Small intestine (tissue), 16 donors: ENCODE results near the gene MEX3C. TPM values are rescaled to one million over a fixed set of nuclear protein-coding genes. Genes with fewer than 3 reads are reported as not detected.

ENCODE experiments used
- DNase-seq, 2 donors: peaks; one replicate each; pipeline versions ENCODE4 v3.0.0 to v3.0.0-alpha.2; 2013
- FAIRE-seq: peaks from 2 replicates; lab custom pipeline; 2012; peaks lifted over from hg19 to GRCh38; lab: Jason Lieb, UNC
- H3K27ac ChIP-seq, 3 donors: one replicate each; pipeline ENCODE4 v1.5.1; 2013; ENCODE audit warnings: low read length in 2 of 3, mild to moderate bottlenecking in 2 of 3, control low read depth in 1 of 3, inconsistent platforms in 1 of 3, low read depth in 1 of 3, moderate library complexity in 1 of 3
- H3K27me3 ChIP-seq, 3 donors: one replicate each; pipeline ENCODE4 v1.6.1; 2013; ENCODE audit warnings: low read length in 3 of 3, inconsistent platforms in 1 of 3; ENCODE audit not compliant: control insufficient read depth in 3 of 3, insufficient read depth in 3 of 3
- H3K36me3 ChIP-seq, 3 donors: one replicate each; pipeline ENCODE4 v1.6.1; 2013; ENCODE audit warnings: low read length in 3 of 3, inconsistent platforms in 1 of 3, low read depth in 1 of 3, mild to moderate bottlenecking in 1 of 3, moderate library complexity in 1 of 3; ENCODE audit not compliant: control insufficient read depth in 3 of 3, insufficient read depth in 2 of 3
- H3K4me1 ChIP-seq, 3 donors: one replicate each; pipeline ENCODE4 v1.6.1; 2013; ENCODE audit warnings: low read length in 2 of 3, inconsistent platforms in 1 of 3, low read depth in 1 of 3, mild to moderate bottlenecking in 1 of 3, moderate library complexity in 1 of 3; ENCODE audit not compliant: control insufficient read depth in 3 of 3, insufficient read depth in 2 of 3
- H3K4me3 ChIP-seq, 3 donors: one replicate each; pipeline ENCODE4 v1.5.1; 2013; ENCODE audit warnings: low read length in 3 of 3, control low read depth in 1 of 3, inconsistent platforms in 1 of 3, low read depth in 1 of 3, mild to moderate bottlenecking in 1 of 3, moderate library complexity in 1 of 3
- H3K9me3 ChIP-seq, 2 donors: one replicate each; pipeline ENCODE4 v1.6.1; 2013; ENCODE audit warnings: low read depth in 1 of 2, low read length in 1 of 2; ENCODE audit not compliant: control insufficient read depth in 2 of 2, insufficient read depth in 1 of 2
- WGBS, 3 donors: extraction: QIAGEN DNeasy Blood & Tissue Kit; methylation state at CpG; one replicate each; pipeline ENCODE4 v1.1.7; 2013; 5-methylcytosine and 5-hydroxymethylcytosine counted together
- long read RNA-seq, 10 donors: transcript quantifications; one replicate each; lab custom pipeline, GENCODE V29; 2026
- polyA plus RNA-seq, 4 donors: library from polyadenylated mRNA; stranded (reverse) in 3 of 4; unstranded in 1 of 4; fragments of 200-250 nt in 3 of 4; fragments of 120-200 nt in 1 of 4; gene quantifications; one replicate each; pipeline versions ENCODE4 v1.2.1 to v1.2.3, GENCODE V29; 2013
- donor health status: healthy with polysubstance abuse.
- donor health status: control.
- donor health status: control.
- donor health status: Bipolar disorder and iron deficiency.
- donor health status: healthy.

MEX3C gene
- polyA plus RNA-seq = 10 to 100 TPM in 2 of 4 donors, 1 to 10 TPM in 2; 8.9 to 32.2 (median 14.1) TPM
- long read RNA-seq, donor 1 = 0 reads
- long read RNA-seq, donor 2 = 0 reads
- long read RNA-seq, donor 3, transcript MEX3C-201 (2 exons, 3,781 nt) = major isoform, 10 of 11 reads
- long read RNA-seq, donor 3, partial matches to known transcripts = 0 of 11 reads
- long read RNA-seq, donor 3, other reads (novel, unspliced or antisense) = 0 of 11 reads
- long read RNA-seq, donor 4 = 0 reads
- long read RNA-seq, donor 5, partial matches to known transcripts = 0 of 3 reads
- long read RNA-seq, donor 5, other reads (novel, unspliced or antisense) = 0 of 3 reads
- long read RNA-seq, donor 6, transcript MEX3C-201 (2 exons, 3,781 nt) = major isoform, 7 of 7 reads
- long read RNA-seq, donor 6, partial matches to known transcripts = 0 of 7 reads
- long read RNA-seq, donor 6, other reads (novel, unspliced or antisense) = 0 of 7 reads
- long read RNA-seq, donor 7, transcript MEX3C-201 (2 exons, 3,781 nt) = major isoform, 16 of 20 reads
- long read RNA-seq, donor 7, partial matches to known transcripts = 0 of 20 reads
- long read RNA-seq, donor 7, other reads (novel, unspliced or antisense) = 0 of 20 reads
- long read RNA-seq, donor 8, partial matches to known transcripts = 0 of 1 reads
- long read RNA-seq, donor 8, other reads (novel, unspliced or antisense) = 0 of 1 reads
- long read RNA-seq, donor 9, partial matches to known transcripts = 0 of 2 reads
- long read RNA-seq, donor 9, other reads (novel, unspliced or antisense) = 0 of 2 reads
- long read RNA-seq, donor 10, transcript MEX3C-201 (2 exons, 3,781 nt) = major isoform, 10 of 12 reads
- long read RNA-seq, donor 10, partial matches to known transcripts = 0 of 12 reads
- long read RNA-seq, donor 10, other reads (novel, unspliced or antisense) = 0 of 12 reads

- Histone ChIP-seq H3K4me1 (peaks cover 2 to 16% (median 7%) of the 10 kb centered on the region in 3 donors), H3K9me3 (peaks cover 0 to 10% of the 10 kb centered on the region in 2 donors), H3K36me3 (no peaks in the 10 kb centered on the region), H3K27ac (peak within 1 kb of the TSS; percentile 93 to 99 (median 97)), H3K27me3 (no peaks in the 10 kb centered on the region), H3K4me3 (peak within 1 kb of the TSS; percentile 78 to 96 (median 94))
- WGBS, 3 donors = 0% methylated on average over 35 to 51 of the region's 51 CpGs
- no peak for FAIRE-seq
- DNase-seq = peak; percentile 100
These were observed at the start of gene MEX3C for GRCh38 chr18:51197661-51198424. Gene MEX3C, minus strand, starts transcription at chr18:51197681. Its CDS starts 361 bp downstream, at chr18:51197320.

- Histone ChIP-seq H3K4me3 (no peak overlapping the region), H3K36me3 (no peaks in the 10 kb centered on the region), H3K4me1 (no peaks in the 10 kb centered on the region), H3K9me3 (no peaks in the 10 kb centered on the region), H3K27ac (no peak overlapping the region), H3K27me3 (no peaks in the 10 kb centered on the region)
- 68 to 75% (median 74%) methylated on average over 3 of the region's 3 CpGs for WGBS, 3 donors
- no peak for DNase-seq
- no peak for FAIRE-seq
These were observed 43.7 kb upstream of the MEX3C start for GRCh38 chr18:51241226-51241625.

GRCh38 chr18:51236225-51236624 is 38.7 kb upstream of the MEX3C start:
- DNase-seq = peak in 1 of 2 donors; percentile 13
- Histone ChIP-seq H3K4me3 (no peak overlapping the region), H3K36me3 (no peaks in the 10 kb centered on the region), H3K4me1 (no peaks in the 10 kb centered on the region), H3K27ac (no peak overlapping the region), H3K9me3 (no peaks in the 10 kb centered on the region), H3K27me3 (peaks cover 0 to 7% (median 1%) of the 10 kb centered on the region in 3 donors)
- WGBS, 3 donors = 10 to 60% (median 43%) methylated on average over 2 of the region's 2 CpGs
- FAIRE-seq = no peak

GRCh38 chr18:51235009-51235789 is 37.7 kb upstream of the MEX3C start:
- Histone ChIP-seq H3K4me3 (no peak overlapping the region), H3K9me3 (peaks cover 0 to under 1% of the 10 kb centered on the region in 2 donors), H3K4me1 (no peaks in the 10 kb centered on the region), H3K36me3 (no peaks in the 10 kb centered on the region), H3K27me3 (peaks cover 0 to 7% (median 1%) of the 10 kb centered on the region in 3 donors), H3K27ac (no peak overlapping the region)
- DNase-seq = no peak
- WGBS, 3 donors = 54 to 67% (median 56%) methylated on average over 6 of the region's 6 CpGs
- FAIRE-seq = no peak

GRCh38 chr18:51234117-51235008 is 36.9 kb upstream of the MEX3C start:
- no peak overlapping the region for H3K4me3 ChIP-seq
- H3K36me3 ChIP-seq = no peaks in the 10 kb centered on the region
- FAIRE-seq (no peak), DNase-seq (no peak)
- H3K4me1 ChIP-seq = no peaks in the 10 kb centered on the region
- 70 to 77% (median 71%) methylated on average over 11 of the region's 11 CpGs for WGBS, 3 donors
- H3K9me3 ChIP-seq = peaks cover 0 to 7% of the 10 kb centered on the region in 2 donors
- H3K27ac ChIP-seq = no peak overlapping the region
- peaks cover 0 to 7% (median 1%) of the 10 kb centered on the region in 3 donors for H3K27me3 ChIP-seq

GRCh38 chr18:51229328-51229727 is 31.8 kb upstream of the MEX3C start:
- WGBS, 3 donors = 73 to 79% (median 74%) methylated on average over 4 of the region's 4 CpGs
- FAIRE-seq (no peak), DNase-seq (no peak)
- H3K9me3 ChIP-seq = peaks cover 0 to 7% of the 10 kb centered on the region in 2 donors
- no peaks in the 10 kb centered on the region for H3K36me3 ChIP-seq
- no peak overlapping the region for H3K27ac ChIP-seq
- H3K27me3 ChIP-seq = peaks cover 0 to 7% (median 1%) of the 10 kb centered on the region in 3 donors
- no peak overlapping the region for H3K4me3 ChIP-seq
- H3K4me1 ChIP-seq = no peaks in the 10 kb centered on the region

- no peaks in the 10 kb centered on the region for H3K36me3 ChIP-seq
- H3K4me3 ChIP-seq = no peak overlapping the region
- no peak for FAIRE-seq
- H3K4me1 ChIP-seq = no peaks in the 10 kb centered on the region
- peaks cover 0 to 7% (median 0%) of the 10 kb centered on the region in 3 donors for H3K27me3 ChIP-seq
- H3K9me3 ChIP-seq = peaks cover 0 to 7% of the 10 kb centered on the region in 2 donors
- no peak overlapping the region for H3K27ac ChIP-seq
- 40 to 67% (median 50%) methylated on average over 1 of the region's 1 CpG for whole genome bisulfite sequencing, 3 donors
- DNase-seq = no peak
These were observed 30.2 kb upstream of the MEX3C start for GRCh38 chr18:51227660-51228059.
